ENCODE results near the gene BMERB1. TPM values are rescaled to one million over a fixed set of nuclear protein-coding genes. Genes with fewer than 3 reads are reported as not detected.

BMERB1 gene
- total RNA-seq, 2 donors from 2014 or later, result 6.3 to 10.4 TPM

- no peaks in the 10 kb centered on the region for H3K9me3 Mint-ChIP-seq
- no peak overlapping the region for H3K9ac ChIP-seq (ENCODE audit: extremely low read depth, low read length, poor library complexity, severe bottlenecking)
- 92% methylated on average over 4 of the region's 4 CpGs for WGBS, 2 experiments (ENCODE audit: insufficient coverage in 1 of 2, insufficient read length in 1 of 2)
These were observed 89.6 kb downstream of the BMERB1 start for GRCh38 chr16:15523939-15524338.

GRCh38 chr16:15524966-15525365, 90.6 kb downstream of the BMERB1 start:
- Histone ChIP-seq H3K27me3 (ENCODE audit: control insufficient read depth, insufficient read depth, low read length, poor library complexity, severe bottlenecking) (no peaks in the 10 kb centered on the region), H3K9ac (ENCODE audit: extremely low read depth, low read length, poor library complexity, severe bottlenecking) (no peak overlapping the region), H3K27ac (ENCODE audit: low read depth, low read length) (no peak overlapping the region), H3K9me3 (ENCODE audit: control insufficient read depth, low read length) (no peaks in the 10 kb centered on the region), H3K36me3 (ENCODE audit: control insufficient read depth, insufficient read depth, low read length) (no peaks in the 10 kb centered on the region), H3K4me1 (ENCODE audit: control insufficient read depth, insufficient read depth, low read length) (no peaks in the 10 kb centered on the region), H3K4me3 (ENCODE audit: low read length) (no peak overlapping the region)
- WGBS, 2 experiments (ENCODE audit: insufficient coverage in 1 of 2, insufficient read length in 1 of 2), result 95% methylated on average over 4 to 5 of the region's 5 CpGs
- no peak for TF ChIP-seq CTCF (conservative IDR thresholded peaks at IDR 0.05)
- Mint-ChIP-seq H3K27me3 (ENCODE audit: insufficient read depth) (peaks cover 13% of the 10 kb centered on the region), H3K4me3 (no peak overlapping the region), H3K9me3 (no peaks in the 10 kb centered on the region), H3K36me3 (ENCODE audit: low read depth) (no peaks in the 10 kb centered on the region), H3K27ac (no peak overlapping the region), H3K4me1 (peaks cover 19% of the 10 kb centered on the region)
- DNase-seq, result no peak

More at GRCh38 chr16:15523939-15524338, 89.6 kb downstream of the BMERB1 start:
- Histone ChIP-seq H3K4me1 (ENCODE audit: control insufficient read depth, insufficient read depth, low read length) (no peaks in the 10 kb centered on the region), H3K27me3 (ENCODE audit: control insufficient read depth, insufficient read depth, low read length, poor library complexity, severe bottlenecking) (no peaks in the 10 kb centered on the region), H3K4me3 (ENCODE audit: low read length) (no peak overlapping the region), H3K9me3 (ENCODE audit: control insufficient read depth, low read length) (no peaks in the 10 kb centered on the region), H3K36me3 (ENCODE audit: control insufficient read depth, insufficient read depth, low read length) (no peaks in the 10 kb centered on the region), H3K27ac (ENCODE audit: low read depth, low read length) (no peak overlapping the region)
- Mint-ChIP-seq H3K27ac (no peak overlapping the region), H3K4me3 (no peak overlapping the region), H3K36me3 (ENCODE audit: low read depth) (no peaks in the 10 kb centered on the region), H3K27me3 (ENCODE audit: insufficient read depth) (peaks cover 10% of the 10 kb centered on the region), H3K4me1 (peaks cover 25% of the 10 kb centered on the region)
- TF ChIP-seq CTCF (conservative IDR thresholded peaks at IDR 0.05), result no peak
- DNase-seq, result no peak

- 94 to 100% methylated on average over 3 to 7 of the region's 7 CpGs for WGBS, 2 experiments (ENCODE audit: insufficient coverage in 1 of 2, insufficient read length in 1 of 2)
- Histone ChIP-seq H3K27ac (ENCODE audit: low read depth, low read length) (no peak overlapping the region), H3K9ac (ENCODE audit: extremely low read depth, low read length, poor library complexity, severe bottlenecking) (no peak overlapping the region), H3K4me1 (ENCODE audit: control insufficient read depth, insufficient read depth, low read length) (no peaks in the 10 kb centered on the region), H3K9me3 (ENCODE audit: control insufficient read depth, low read length) (no peaks in the 10 kb centered on the region), H3K27me3 (ENCODE audit: control insufficient read depth, insufficient read depth, low read length, poor library complexity, severe bottlenecking) (no peaks in the 10 kb centered on the region), H3K4me3 (ENCODE audit: low read length) (no peak overlapping the region), H3K36me3 (ENCODE audit: control insufficient read depth, insufficient read depth, low read length) (no peaks in the 10 kb centered on the region)
- Mint-ChIP-seq H3K4me1 (peaks cover 14% of the 10 kb centered on the region), H3K4me3 (no peak overlapping the region), H3K27ac (no peak overlapping the region), H3K27me3 (ENCODE audit: insufficient read depth) (peaks cover 9% of the 10 kb centered on the region), H3K36me3 (ENCODE audit: low read depth) (no peaks in the 10 kb centered on the region), H3K9me3 (no peaks in the 10 kb centered on the region)
- TF ChIP-seq CTCF (conservative IDR thresholded peaks at IDR 0.05), result no peak
- DNase-seq, result no peak
These were observed 91.7 kb downstream of the BMERB1 start for GRCh38 chr16:15526097-15526496.
